Keratinocyte (primary cell): ENCODE results near the gene ANKRD62. TPM values are rescaled to one million over a fixed set of nuclear protein-coding genes. Genes with fewer than 3 reads are reported as not detected.

Source experiments
- DNase-seq: peaks from one replicate; pipeline ENCODE4 v3.0.0-alpha.2; 2011; ENCODE audit warnings: low read depth, missing footprints, low spot score
- FAIRE-seq: peaks from 2 replicates; lab custom pipeline; 2011; peaks lifted over from hg19 to GRCh38; lab: Jason Lieb, UNC
- H2AFZ ChIP-seq: 2 replicates; pipeline ENCODE4 v1.6.0; 2012; ENCODE audit warnings: low read length, control low read depth, inconsistent platforms; ENCODE audit not compliant: control insufficient read depth
- H3K27ac ChIP-seq: 2 replicates; pipeline ENCODE4 v1.5.1; 2011; ENCODE audit warnings: low read length; ENCODE audit not compliant: control insufficient read depth, insufficient read depth
- H3K27me3 ChIP-seq: 3 replicates; pipeline ENCODE4 v1.6.0; 2011; ENCODE audit warnings: low read length; ENCODE audit not compliant: control insufficient read depth, insufficient read depth; ENCODE audit errors: extremely low read depth
- H3K36me3 ChIP-seq, 2 experiments: 2 replicates in 1 of 2; 3 replicates in 1 of 2; pipeline ENCODE4 v1.5.1; 2011; ENCODE audit warnings: low read length in 2 of 2, mild to moderate bottlenecking in 1 of 2; ENCODE audit not compliant: control insufficient read depth in 2 of 2, insufficient read depth in 2 of 2; ENCODE audit errors: extremely low read depth in 1 of 2
- H3K4me1 ChIP-seq: 3 replicates; pipeline ENCODE4 v1.5.1; 2011; ENCODE audit warnings: low read length; ENCODE audit not compliant: control insufficient read depth, insufficient read depth; ENCODE audit errors: extremely low read depth
- H3K4me2 ChIP-seq: 3 replicates; pipeline ENCODE4 v1.6.0; 2011; ENCODE audit warnings: low read depth, low read length; ENCODE audit not compliant: control insufficient read depth, insufficient read depth; ENCODE audit errors: extremely low read depth
- H3K4me3 ChIP-seq, 3 experiments: fragments of 200-600 bp in 1 of 3; sonication (generic) in 1 of 3; 2 replicates in 2 of 3; 3 replicates in 1 of 3; pipeline ENCODE4 v1.5.1; 2011 to 2016; ENCODE audit warnings: low read length in 3 of 3, mild to moderate bottlenecking in 3 of 3, control low read depth in 2 of 3, inconsistent platforms in 1 of 3, low read depth in 1 of 3, mixed read lengths in 1 of 3, mixed run types in 1 of 3, moderate library complexity in 1 of 3; ENCODE audit not compliant: control insufficient read depth in 2 of 3, insufficient read depth in 2 of 3; ENCODE audit errors: extremely low read depth in 1 of 3
- H3K79me2 ChIP-seq: 2 replicates; pipeline ENCODE4 v1.6.0; 2012; ENCODE audit warnings: low read length; ENCODE audit not compliant: control insufficient read depth, insufficient read depth
- H3K9ac ChIP-seq: 3 replicates; pipeline ENCODE4 v1.6.0; 2011; ENCODE audit warnings: low read length; ENCODE audit not compliant: control insufficient read depth, insufficient read depth; ENCODE audit errors: extremely low read depth
- H3K9me1 ChIP-seq: 3 replicates; pipeline ENCODE4 v1.6.0; 2011; ENCODE audit warnings: low read length; ENCODE audit not compliant: control insufficient read depth, insufficient read depth; ENCODE audit errors: extremely low read depth
- H3K9me3 ChIP-seq: 2 replicates; pipeline ENCODE4 v1.5.1; 2012; ENCODE audit warnings: low read depth, low read length; ENCODE audit not compliant: control insufficient read depth
- H4K20me1 ChIP-seq: 3 replicates; pipeline ENCODE4 v1.6.0; 2011; ENCODE audit warnings: low read length; ENCODE audit not compliant: control insufficient read depth, insufficient read depth; ENCODE audit errors: extremely low read depth
- CTCF ChIP-seq, 3 experiments: IDR thresholded peaks in 1 of 3; conservative IDR thresholded peaks in 1 of 3; optimal IDR thresholded peaks in 1 of 3; 2 replicates in 2 of 3; 3 replicates in 1 of 3; pipeline versions ENCODE3 to v1.5.1; 2011; ENCODE audit warnings: low read length in 3 of 3, mild to moderate bottlenecking in 3 of 3, moderate library complexity in 2 of 3, control low read depth in 1 of 3, inconsistent platforms in 1 of 3; ENCODE audit not compliant: insufficient read depth in 2 of 3; ENCODE audit errors: extremely low read depth in 1 of 3
- EZH2 ChIP-seq: IDR thresholded peaks from one replicate; pipeline ENCODE4 v1.6.1; 2012; ENCODE audit warnings: inconsistent platforms, mild to moderate bottlenecking, low read length, moderate library complexity
- dilution Hi-C: fragments of 300-500 bp; cut with MboI; formaldehyde crosslinking; loops from one replicate; pipeline ENCODE4 v1.7.0; 2020; ENCODE audit warnings: low sequenced_read_pairs; ENCODE audit not compliant: extremely low pct_ligation_motif_present
- polyA plus RNA-seq, 5 experiments: library from polyadenylated mRNA; depleted of rRNA in 3 of 5; stranded (reverse) in 3 of 5; stranded (forward) in 1 of 5; unstranded in 1 of 5; fragments of >200 nt; gene quantifications; 1 replicate in 1 of 5; 2 replicates in 3 of 5; 3 replicates in 1 of 5; pipeline versions ENCODE4 v1.2.1 to v1.2.3, GENCODE V29; 2011 to 2012; ENCODE audit warnings: missing spikeins in 2 of 5, low read depth in 1 of 5, low replicate concordance in 1 of 5

ANKRD62 gene
- polyA plus RNA-seq, 1 donor (not counting 4 experiments of a cell fraction or from before 2014, with no cell fraction given), result not detected

GRCh38 chr18:12079491-12080237, 14.0 kb upstream of the ANKRD62 start:
- no peak overlapping the region for H3K4me2 ChIP-seq
- H3K9me1 ChIP-seq, result no peaks in the 10 kb centered on the region
- no peaks in the 10 kb centered on the region for H3K27me3 ChIP-seq
- no peaks in the 10 kb centered on the region for H4K20me1 ChIP-seq
- no peak overlapping the region for H3K9ac ChIP-seq
- DNase-seq (no peak), FAIRE-seq (no peak)
- no peaks in the 10 kb centered on the region for H3K9me3 ChIP-seq
- no peaks in the 10 kb centered on the region for H3K4me1 ChIP-seq
- TF ChIP-seq EZH2 (no peak), CTCF (optimal IDR thresholded peaks at IDR 0.05 in 1 of 3, IDR thresholded peaks at IDR 0.05 in 1 of 3, conservative IDR thresholded peaks at IDR 0.05 in 1 of 3; ENCODE audit: extremely low read depth in 1 of 3, insufficient read depth in 2 of 3, low read length in 3 of 3) (no peak)
- no peak overlapping the region for H2AFZ ChIP-seq
- dilution Hi-C loops, result no loop called here
- H3K79me2 ChIP-seq, result no peaks in the 10 kb centered on the region
- no peaks in the 10 kb centered on the region for H3K36me3 ChIP-seq
- H3K27ac ChIP-seq, result no peak overlapping the region
- H3K4me3 ChIP-seq, result no peak overlapping the region

- H3K4me2 ChIP-seq, result no peak overlapping the region
- H4K20me1 ChIP-seq, result no peaks in the 10 kb centered on the region
- no peaks in the 10 kb centered on the region for H3K9me3 ChIP-seq
- no peak overlapping the region for H3K9ac ChIP-seq
- H3K4me3 ChIP-seq, result no peak overlapping the region
- H3K27ac ChIP-seq, result no peak overlapping the region
- H3K36me3 ChIP-seq, result no peaks in the 10 kb centered on the region
- no peaks in the 10 kb centered on the region for H3K79me2 ChIP-seq
- TF ChIP-seq CTCF (optimal IDR thresholded peaks at IDR 0.05 in 1 of 3, IDR thresholded peaks at IDR 0.05 in 1 of 3, conservative IDR thresholded peaks at IDR 0.05 in 1 of 3; ENCODE audit: extremely low read depth in 1 of 3, insufficient read depth in 2 of 3, low read length in 3 of 3) (no peak), EZH2 (no peak)
- no peak for FAIRE-seq
- H2AFZ ChIP-seq, result no peak overlapping the region
- no peaks in the 10 kb centered on the region for H3K4me1 ChIP-seq
- no peaks in the 10 kb centered on the region for H3K27me3 ChIP-seq
- H3K9me1 ChIP-seq, result no peaks in the 10 kb centered on the region
- DNase-seq, result no peak
- dilution Hi-C loops, result no loop called here
Measured at GRCh38 chr18:12085136-12085535, 8.5 kb upstream of the ANKRD62 start.
